Tibial nerve (tissue), 4 donors: Measurements from ENCODE around the gene MINK1.

Experiments
- EP300 ChIP-seq, 2 donors: sonication (generic); formaldehyde crosslinking; IDR thresholded peaks; one replicate each; pipeline ENCODE4 v1.6.1; 2017; ENCODE audit warnings: antibody characterized with exemption in 2 of 2, mild to moderate bottlenecking in 1 of 2
- POLR2A ChIP-seq, 2 donors: fragments of 450-650 bp; IDR thresholded peaks; one replicate each; pipeline ENCODE4 v1.6.1; 2017; ENCODE audit warnings: antibody characterized with exemption in 2 of 2, mild to moderate bottlenecking in 2 of 2, moderate library complexity in 2 of 2
- TF ChIP-seq, protein P1 (sequence below), 5 experiments: fragments of 200-600 bp in 3 of 5; fragments of 450-650 bp in 2 of 5; sonication (generic) in 3 of 5; IDR thresholded peaks; one replicate each; pipeline ENCODE4 v1.5.1; 2016 to 2019; ENCODE audit warnings: antibody characterized with exemption in 5 of 5, mild to moderate bottlenecking in 3 of 5, moderate library complexity in 2 of 5

DNA sequence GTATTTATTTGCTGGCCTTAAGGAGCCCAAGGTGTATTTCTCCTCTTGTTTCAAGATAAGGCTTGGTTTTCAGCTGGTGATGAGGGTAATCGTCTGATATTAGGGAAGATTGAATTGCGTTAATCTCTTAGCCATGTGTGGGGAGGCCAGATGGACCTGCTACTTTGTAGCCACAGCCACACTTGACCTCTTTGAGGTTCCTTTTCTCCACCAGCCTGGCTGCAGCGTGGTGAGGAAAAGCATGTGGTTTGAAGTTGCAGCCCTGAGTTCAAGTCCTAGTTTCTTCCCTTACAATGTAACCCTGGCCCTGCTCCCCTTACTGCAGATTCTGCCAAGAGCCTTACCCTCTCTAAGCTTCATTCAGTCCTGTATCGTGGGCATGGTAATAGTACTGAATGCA is 3.1 kb downstream of the MINK1 start:
- TF ChIP-seq, protein P1, sequence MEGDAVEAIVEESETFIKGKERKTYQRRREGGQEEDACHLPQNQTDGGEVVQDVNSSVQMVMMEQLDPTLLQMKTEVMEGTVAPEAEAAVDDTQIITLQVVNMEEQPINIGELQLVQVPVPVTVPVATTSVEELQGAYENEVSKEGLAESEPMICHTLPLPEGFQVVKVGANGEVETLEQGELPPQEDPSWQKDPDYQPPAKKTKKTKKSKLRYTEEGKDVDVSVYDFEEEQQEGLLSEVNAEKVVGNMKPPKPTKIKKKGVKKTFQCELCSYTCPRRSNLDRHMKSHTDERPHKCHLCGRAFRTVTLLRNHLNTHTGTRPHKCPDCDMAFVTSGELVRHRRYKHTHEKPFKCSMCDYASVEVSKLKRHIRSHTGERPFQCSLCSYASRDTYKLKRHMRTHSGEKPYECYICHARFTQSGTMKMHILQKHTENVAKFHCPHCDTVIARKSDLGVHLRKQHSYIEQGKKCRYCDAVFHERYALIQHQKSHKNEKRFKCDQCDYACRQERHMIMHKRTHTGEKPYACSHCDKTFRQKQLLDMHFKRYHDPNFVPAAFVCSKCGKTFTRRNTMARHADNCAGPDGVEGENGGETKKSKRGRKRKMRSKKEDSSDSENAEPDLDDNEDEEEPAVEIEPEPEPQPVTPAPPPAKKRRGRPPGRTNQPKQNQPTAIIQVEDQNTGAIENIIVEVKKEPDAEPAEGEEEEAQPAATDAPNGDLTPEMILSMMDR (IDR thresholded peaks at IDR 0.05): no peak
- no peak for TF ChIP-seq EP300 (IDR thresholded peaks at IDR 0.05)
- TF ChIP-seq POLR2A (IDR thresholded peaks at IDR 0.05): no peak
